Keratinocyte (primary cell): ENCODE measurements around the gene GOT1. TPM values are rescaled to one million over a fixed set of nuclear protein-coding genes. Genes with fewer than 3 reads are reported as not detected.
A peak's percentile ranks its signal among the peaks of the same experiment; 100 is the strongest.

Experiments used
- DNase-seq: peaks from one replicate; pipeline ENCODE4 v3.0.0-alpha.2; 2011; ENCODE audit warnings: low read depth, missing footprints, low spot score
- FAIRE-seq: peaks from 2 replicates; lab custom pipeline; 2011; peaks lifted over from hg19 to GRCh38; lab: Jason Lieb, UNC
- H2AFZ ChIP-seq: 2 replicates; pipeline ENCODE4 v1.6.0; 2012; ENCODE audit warnings: low read length, control low read depth, inconsistent platforms; ENCODE audit not compliant: control insufficient read depth
- H3K27ac ChIP-seq: 2 replicates; pipeline ENCODE4 v1.5.1; 2011; ENCODE audit warnings: low read length; ENCODE audit not compliant: control insufficient read depth, insufficient read depth
- H3K27me3 ChIP-seq: 3 replicates; pipeline ENCODE4 v1.6.0; 2011; ENCODE audit warnings: low read length; ENCODE audit not compliant: control insufficient read depth, insufficient read depth; ENCODE audit errors: extremely low read depth
- H3K36me3 ChIP-seq, 2 experiments: 2 replicates in 1 of 2; 3 replicates in 1 of 2; pipeline ENCODE4 v1.5.1; 2011; ENCODE audit warnings: low read length in 2 of 2, mild to moderate bottlenecking in 1 of 2; ENCODE audit not compliant: control insufficient read depth in 2 of 2, insufficient read depth in 2 of 2; ENCODE audit errors: extremely low read depth in 1 of 2
- H3K4me1 ChIP-seq: 3 replicates; pipeline ENCODE4 v1.5.1; 2011; ENCODE audit warnings: low read length; ENCODE audit not compliant: control insufficient read depth, insufficient read depth; ENCODE audit errors: extremely low read depth
- H3K4me2 ChIP-seq: 3 replicates; pipeline ENCODE4 v1.6.0; 2011; ENCODE audit warnings: low read depth, low read length; ENCODE audit not compliant: control insufficient read depth, insufficient read depth; ENCODE audit errors: extremely low read depth
- H3K4me3 ChIP-seq, 3 experiments: fragments of 200-600 bp in 1 of 3; sonication (generic) in 1 of 3; 2 replicates in 2 of 3; 3 replicates in 1 of 3; pipeline ENCODE4 v1.5.1; 2011 to 2016; ENCODE audit warnings: low read length in 3 of 3, mild to moderate bottlenecking in 3 of 3, control low read depth in 2 of 3, inconsistent platforms in 1 of 3, low read depth in 1 of 3, mixed read lengths in 1 of 3, mixed run types in 1 of 3, moderate library complexity in 1 of 3; ENCODE audit not compliant: control insufficient read depth in 2 of 3, insufficient read depth in 2 of 3; ENCODE audit errors: extremely low read depth in 1 of 3
- H3K79me2 ChIP-seq: 2 replicates; pipeline ENCODE4 v1.6.0; 2012; ENCODE audit warnings: low read length; ENCODE audit not compliant: control insufficient read depth, insufficient read depth
- H3K9ac ChIP-seq: 3 replicates; pipeline ENCODE4 v1.6.0; 2011; ENCODE audit warnings: low read length; ENCODE audit not compliant: control insufficient read depth, insufficient read depth; ENCODE audit errors: extremely low read depth
- H3K9me1 ChIP-seq: 3 replicates; pipeline ENCODE4 v1.6.0; 2011; ENCODE audit warnings: low read length; ENCODE audit not compliant: control insufficient read depth, insufficient read depth; ENCODE audit errors: extremely low read depth
- H3K9me3 ChIP-seq: 2 replicates; pipeline ENCODE4 v1.5.1; 2012; ENCODE audit warnings: low read depth, low read length; ENCODE audit not compliant: control insufficient read depth
- H4K20me1 ChIP-seq: 3 replicates; pipeline ENCODE4 v1.6.0; 2011; ENCODE audit warnings: low read length; ENCODE audit not compliant: control insufficient read depth, insufficient read depth; ENCODE audit errors: extremely low read depth
- CTCF ChIP-seq, 3 experiments: IDR thresholded peaks in 1 of 3; conservative IDR thresholded peaks in 1 of 3; optimal IDR thresholded peaks in 1 of 3; 2 replicates in 2 of 3; 3 replicates in 1 of 3; pipeline versions ENCODE3 to v1.5.1; 2011; ENCODE audit warnings: low read length in 3 of 3, mild to moderate bottlenecking in 3 of 3, moderate library complexity in 2 of 3, control low read depth in 1 of 3, inconsistent platforms in 1 of 3; ENCODE audit not compliant: insufficient read depth in 2 of 3; ENCODE audit errors: extremely low read depth in 1 of 3
- EZH2 ChIP-seq: IDR thresholded peaks from one replicate; pipeline ENCODE4 v1.6.1; 2012; ENCODE audit warnings: inconsistent platforms, mild to moderate bottlenecking, low read length, moderate library complexity
- dilution Hi-C: fragments of 300-500 bp; cut with MboI; formaldehyde crosslinking; loops from one replicate; pipeline ENCODE4 v1.7.0; 2020; ENCODE audit warnings: low sequenced_read_pairs; ENCODE audit not compliant: extremely low pct_ligation_motif_present
- polyA plus RNA-seq, 5 experiments: library from polyadenylated mRNA; depleted of rRNA in 3 of 5; stranded (reverse) in 3 of 5; stranded (forward) in 1 of 5; unstranded in 1 of 5; fragments of >200 nt; gene quantifications; 1 replicate in 1 of 5; 2 replicates in 3 of 5; 3 replicates in 1 of 5; pipeline versions ENCODE4 v1.2.1 to v1.2.3, GENCODE V29; 2011 to 2012; ENCODE audit warnings: missing spikeins in 2 of 5, low read depth in 1 of 5, low replicate concordance in 1 of 5

The GOT1 gene
- polyA plus RNA-seq, 1 donor (not counting 4 experiments of a cell fraction or from before 2014, with no cell fraction given), result 33.3 TPM

GRCh38 chr10:99389729-99390480 is 40.5 kb downstream of the GOT1 start:
- Histone ChIP-seq H3K9me1 (peaks cover 2% of the 10 kb centered on the region), H3K36me3 (no peaks in the 10 kb centered on the region), H3K4me3 (no peak overlapping the region), H3K79me2 (no peaks in the 10 kb centered on the region), H3K9ac (no peak overlapping the region), H2AFZ (no peak overlapping the region), H3K4me2 (no peak overlapping the region), H3K9me3 (no peaks in the 10 kb centered on the region), H3K4me1 (peaks cover 36% of the 10 kb centered on the region), H4K20me1 (peaks cover 3% of the 10 kb centered on the region), H3K27ac (no peak overlapping the region), H3K27me3 (no peaks in the 10 kb centered on the region)
- TF ChIP-seq CTCF (optimal IDR thresholded peaks at IDR 0.05 in 1 of 3, IDR thresholded peaks at IDR 0.05 in 1 of 3, conservative IDR thresholded peaks at IDR 0.05 in 1 of 3; ENCODE audit: extremely low read depth in 1 of 3, insufficient read depth in 2 of 3, low read length in 3 of 3) (no peak), EZH2 (no peak)
- DNase-seq (no peak), FAIRE-seq (peak; percentile 5)
- dilution Hi-C loops, result no loop called here

GRCh38 chr10:99387541-99387940 is 42.9 kb downstream of the GOT1 start:
- H3K4me1 ChIP-seq, result peaks cover 13% of the 10 kb centered on the region
- FAIRE-seq, result no peak
- dilution Hi-C loops, result no loop called here
- H3K27me3 ChIP-seq, result no peaks in the 10 kb centered on the region
- H3K9ac ChIP-seq, result no peak overlapping the region
- no peak for TF ChIP-seq CTCF (optimal IDR thresholded peaks at IDR 0.05 in 1 of 3, IDR thresholded peaks at IDR 0.05 in 1 of 3, conservative IDR thresholded peaks at IDR 0.05 in 1 of 3; ENCODE audit: extremely low read depth in 1 of 3, insufficient read depth in 2 of 3, low read length in 3 of 3)
- TF ChIP-seq EZH2, result no peak
- no peaks in the 10 kb centered on the region for H3K9me1 ChIP-seq
- H3K79me2 ChIP-seq, result no peaks in the 10 kb centered on the region
- no peaks in the 10 kb centered on the region for H4K20me1 ChIP-seq
- no peak overlapping the region for H2AFZ ChIP-seq
- no peak overlapping the region for H3K4me2 ChIP-seq
- H3K4me3 ChIP-seq, result no peak overlapping the region
- no peaks in the 10 kb centered on the region for H3K36me3 ChIP-seq
- H3K9me3 ChIP-seq, result no peaks in the 10 kb centered on the region
- no peak for DNase-seq
- H3K27ac ChIP-seq, result no peak overlapping the region
